ENCODE results near the gene FAM174B.
"Not testable (repeated sequence)": the region's sequence is repeated elsewhere in the genome, so short reads cannot be mapped to it uniquely, and the experiment has no call there.

FAM174B gene

GRCh38 chr15:92619145-92620101 is 36.2 kb downstream of the FAM174B start:
- FAIRE-seq: no peak
- DNase-seq (ENCODE audit: low spot score): no peak

GRCh38 chr15:92617549-92618520 is 37.7 kb downstream of the FAM174B start:
- DNase-seq (ENCODE audit: low spot score) (peak; percentile 37), FAIRE-seq (no peak)

GRCh38 chr15:92616621-92617548 is 38.7 kb downstream of the FAM174B start:
- FAIRE-seq (no peak), DNase-seq (ENCODE audit: low spot score) (no peak)

GRCh38 chr15:92614791-92615785 is 40.5 kb downstream of the FAM174B start:
- DNase-seq (ENCODE audit: low spot score) (no peak), FAIRE-seq (no peak)

- FAIRE-seq (no peak), DNase-seq (ENCODE audit: low spot score) (no peak)
These were observed 41.3 kb downstream of the FAM174B start for GRCh38 chr15:92614301-92614700.

- no peak for FAIRE-seq
- DNase-seq (ENCODE audit: low spot score): no peak
These were observed 41.7 kb downstream of the FAM174B start for GRCh38 chr15:92613841-92614240.

GRCh38 chr15:92612891-92613290 is 42.7 kb downstream of the FAM174B start:
- no peak for FAIRE-seq
- DNase-seq (ENCODE audit: low spot score): no peak

GRCh38 chr15:92611995-92612745 is 43.4 kb downstream of the FAM174B start:
- FAIRE-seq: no peak
- no peak for DNase-seq (ENCODE audit: low spot score)

- FAIRE-seq: no peak
- no peak for DNase-seq (ENCODE audit: low spot score)
These were observed 44.4 kb downstream of the FAM174B start for GRCh38 chr15:92611150-92611549.

GRCh38 chr15:92610101-92610520 is 45.5 kb downstream of the FAM174B start:
- FAIRE-seq (no peak), DNase-seq (ENCODE audit: low spot score) (no peak)

- FAIRE-seq (no peak), DNase-seq (ENCODE audit: low spot score) (no peak)
These were observed 46.5 kb downstream of the FAM174B start for GRCh38 chr15:92608866-92609700.

- DNase-seq (ENCODE audit: low spot score); FAIRE-seq: not testable (repeated sequence)
These were observed 48.8 kb downstream of the FAM174B start for GRCh38 chr15:92606836-92607150.

GRCh38 chr15:92606126-92606835 is 49.3 kb downstream of the FAM174B start:
- DNase-seq (ENCODE audit: low spot score) (no peak), FAIRE-seq (no peak)

GRCh38 chr15:92605225-92605944 is 50.2 kb downstream of the FAM174B start:
- FAIRE-seq (no peak), DNase-seq (ENCODE audit: low spot score) (no peak)

- no peak for FAIRE-seq
These were observed 51.7 kb downstream of the FAM174B start for GRCh38 chr15:92603743-92604470.

GRCh38 chr15:92603278-92603677 is 52.3 kb downstream of the FAM174B start:
- no peak for FAIRE-seq
- no peak for DNase-seq (ENCODE audit: low spot score)

More at GRCh38 chr15:92603743-92604470, 51.7 kb downstream of the FAM174B start:
- no peak for DNase-seq (ENCODE audit: low spot score)

Data from urothelium cell line (cell line).